HG02763 (cell line): ENCODE results near the gene SCARF2.

ENCODE experiments used
- ATAC-seq: cut with Tn5 transposase; IDR thresholded peaks from one replicate; pipeline ENCODE4 v1.9.1; 2021; ENCODE audit warnings: mild to moderate bottlenecking, moderate library complexity; ENCODE audit not compliant: unreplicated experiment

SCARF2 gene

DNA sequence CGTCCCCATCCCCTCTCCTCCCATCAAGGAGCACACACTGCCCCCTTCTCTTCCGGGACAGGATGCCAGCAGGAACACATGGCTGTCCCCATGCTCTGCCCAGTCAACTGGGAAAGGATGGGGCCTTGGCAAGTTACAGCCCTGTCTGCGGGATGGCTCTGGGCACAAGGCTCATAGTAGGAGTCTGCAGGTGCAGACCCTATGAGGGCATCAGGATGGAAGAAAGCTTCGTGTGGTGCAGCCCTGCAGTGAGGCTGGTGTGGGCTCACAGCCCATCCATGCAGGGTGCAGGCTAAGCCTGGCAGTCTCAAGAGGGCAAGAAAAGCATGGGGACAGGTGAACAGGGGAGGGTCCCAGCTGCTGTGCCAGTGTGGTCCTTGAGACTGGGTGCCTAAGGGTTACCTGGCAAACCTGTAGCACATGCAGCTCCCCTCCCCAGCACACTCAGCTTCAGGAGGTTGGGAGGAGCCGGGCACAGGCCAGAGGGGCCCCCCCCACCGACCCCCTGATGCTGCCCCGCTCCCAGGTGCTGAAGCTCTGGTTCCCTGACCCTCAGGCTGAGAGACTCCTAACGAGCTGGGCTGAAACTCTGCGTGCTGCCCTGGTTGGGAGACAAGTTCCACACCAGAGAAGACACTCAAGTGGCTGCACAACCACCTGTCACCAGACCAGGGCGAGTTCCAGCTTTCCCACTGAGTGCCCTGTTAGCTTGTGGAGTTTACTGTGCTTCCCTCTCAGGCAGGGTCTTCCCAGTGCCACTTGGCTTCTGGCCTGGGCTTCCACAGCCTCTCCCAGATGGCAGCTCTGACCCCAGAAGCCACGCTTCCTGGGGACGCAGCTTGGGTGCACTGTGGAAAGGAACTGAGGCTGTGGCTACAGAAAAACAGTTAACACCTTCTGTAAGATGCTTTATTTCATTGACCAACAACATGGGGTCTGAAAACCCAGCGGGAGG is 3.3 kb upstream of the SCARF2 start:
- no peak for ATAC-seq

DNA sequence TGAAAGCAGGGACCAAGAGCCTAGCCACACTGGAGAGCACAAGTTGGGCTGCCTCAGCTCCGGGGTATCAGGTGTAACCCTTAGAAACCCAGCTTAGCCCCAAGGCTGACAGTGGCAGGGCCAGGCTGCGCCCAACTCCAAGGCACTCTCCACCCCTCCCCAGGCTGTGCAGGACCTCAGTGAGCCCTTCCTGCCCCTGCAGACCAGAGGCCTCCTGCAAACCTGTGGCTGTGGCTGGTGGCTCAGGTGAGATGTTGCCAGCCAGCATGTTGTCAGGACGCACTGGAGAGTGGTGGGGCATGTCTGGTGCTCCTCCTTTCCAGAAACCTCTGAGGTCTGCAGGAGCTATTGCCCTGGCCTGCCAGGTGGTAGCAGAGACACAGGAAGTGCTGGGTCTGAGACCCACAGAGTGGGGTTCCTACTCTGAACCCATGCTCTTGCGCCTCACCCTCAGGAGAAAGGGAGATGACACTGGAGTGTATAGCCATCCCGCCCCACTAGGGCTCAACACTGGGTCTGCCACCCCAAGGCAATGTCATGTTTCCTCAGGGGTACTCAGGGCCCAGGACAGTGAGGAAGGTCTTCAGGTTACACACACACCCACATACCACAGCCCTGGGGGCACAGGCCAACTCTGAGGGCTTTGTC is 2.4 kb upstream of the SCARF2 start:
- no peak for ATAC-seq

DNA sequence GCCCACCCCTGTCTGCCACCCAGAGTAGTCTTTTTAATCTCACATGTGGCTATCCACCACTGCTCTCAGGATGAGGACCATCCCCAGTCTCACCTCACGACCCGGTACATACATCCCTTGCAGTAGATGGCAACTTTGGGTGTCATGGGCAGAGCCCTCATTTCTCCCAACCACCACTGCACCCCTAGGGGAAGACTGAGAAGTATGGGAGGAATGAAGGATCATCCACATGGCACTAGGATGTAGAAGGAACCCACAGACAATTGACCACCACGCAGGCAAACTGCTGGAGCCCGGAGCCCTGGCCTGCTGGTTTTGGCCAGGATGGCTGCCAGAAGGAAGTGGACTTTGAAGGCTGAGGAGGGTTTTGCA is 1.9 kb upstream of the SCARF2 start:
- ATAC-seq: no peak

DNA sequence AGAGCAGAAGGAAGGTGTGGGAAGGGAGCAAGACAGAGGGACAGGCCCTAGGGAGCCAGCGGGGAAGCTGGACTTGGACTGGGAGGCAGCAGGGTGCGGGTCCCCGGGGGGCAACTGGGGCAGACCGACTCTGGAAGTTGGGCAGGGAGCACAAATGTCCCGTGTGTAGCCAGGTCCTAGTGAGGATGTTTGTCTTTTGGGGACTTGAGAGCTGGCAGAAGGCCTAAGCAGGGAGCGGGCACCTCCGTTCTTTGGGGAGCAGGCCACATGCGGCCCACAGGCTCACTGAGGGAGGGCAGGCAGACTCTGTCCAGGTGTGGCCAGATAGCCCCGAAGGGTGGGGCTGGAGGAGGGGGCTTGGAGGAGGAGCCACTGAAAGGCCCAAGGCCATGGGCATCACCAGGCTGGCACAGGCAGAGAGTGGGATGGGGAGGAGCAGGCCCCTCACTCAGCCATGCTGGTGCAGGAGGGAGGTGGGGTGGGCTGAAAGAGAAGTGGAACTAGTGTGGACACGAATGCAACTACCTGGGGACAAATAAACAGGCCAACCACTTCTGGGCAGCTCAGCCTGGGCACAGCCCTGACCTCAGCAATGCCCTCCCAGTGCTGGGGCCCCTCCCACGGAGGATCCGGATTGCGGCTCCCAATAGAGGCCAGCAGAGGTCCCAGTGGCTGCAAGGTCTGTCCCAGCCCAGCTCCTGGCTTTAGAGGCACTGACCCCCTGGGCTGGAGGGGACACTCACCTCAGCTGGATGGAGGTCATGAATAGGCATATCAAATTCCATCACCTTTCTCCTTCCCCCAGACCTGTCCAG is 1.3 kb upstream of the SCARF2 start:
- ATAC-seq: no peak

DNA sequence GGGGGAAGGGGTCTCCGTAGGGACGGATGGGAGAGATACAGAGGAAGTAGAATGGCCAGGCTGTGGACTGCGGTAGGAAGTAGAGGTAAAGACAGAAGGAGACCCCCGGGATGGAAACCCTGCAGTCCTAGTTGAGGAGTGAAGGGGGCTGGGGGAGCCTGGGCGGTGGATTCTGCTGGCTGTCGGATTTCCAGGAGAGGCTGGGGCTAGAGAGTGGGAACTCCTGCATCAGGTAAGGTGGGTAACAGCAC is 727 bp upstream of the SCARF2 start:
- ATAC-seq: no peak

DNA sequence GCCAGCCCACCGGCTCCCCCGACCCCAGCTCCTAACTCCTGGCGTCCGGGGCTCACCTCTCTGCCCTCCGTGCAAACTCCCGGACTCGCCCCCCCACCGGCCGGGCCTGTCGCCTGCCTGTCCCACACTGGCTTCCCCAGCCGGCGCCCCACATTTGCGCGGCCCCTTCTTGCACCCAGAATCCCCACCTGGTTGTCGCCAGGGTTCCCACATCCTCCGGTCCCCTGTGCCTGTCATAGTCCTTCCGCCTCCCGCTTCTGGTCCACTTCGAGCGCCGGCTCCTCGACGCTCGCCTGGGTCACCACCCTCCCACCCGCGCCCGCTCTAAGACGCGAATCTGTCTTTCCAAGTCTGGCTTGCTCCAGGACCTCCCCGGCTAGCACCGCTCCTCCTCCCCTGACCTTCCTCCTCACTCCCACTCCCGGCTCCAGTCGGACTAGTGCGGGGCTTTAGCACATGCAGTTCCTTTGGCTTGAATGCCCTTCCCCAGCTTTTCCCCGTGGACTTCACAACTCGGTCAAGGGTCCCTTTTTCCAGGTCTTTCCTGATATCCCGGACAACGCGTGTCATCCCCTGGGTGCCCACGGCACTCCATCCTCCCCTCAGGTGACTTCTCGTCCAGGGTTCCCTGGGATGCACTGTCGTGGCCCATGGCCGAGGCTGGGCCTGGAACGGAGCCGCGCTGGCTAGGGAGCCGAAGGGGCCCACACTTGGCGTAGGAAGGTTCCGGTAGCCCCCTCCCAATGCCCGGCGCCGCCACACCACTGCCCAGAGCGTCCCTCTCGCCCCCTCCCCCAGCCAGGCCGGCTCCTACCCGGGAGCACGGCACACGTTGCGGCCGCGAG is 635 bp downstream of the SCARF2 start:
- no peak for ATAC-seq

DNA sequence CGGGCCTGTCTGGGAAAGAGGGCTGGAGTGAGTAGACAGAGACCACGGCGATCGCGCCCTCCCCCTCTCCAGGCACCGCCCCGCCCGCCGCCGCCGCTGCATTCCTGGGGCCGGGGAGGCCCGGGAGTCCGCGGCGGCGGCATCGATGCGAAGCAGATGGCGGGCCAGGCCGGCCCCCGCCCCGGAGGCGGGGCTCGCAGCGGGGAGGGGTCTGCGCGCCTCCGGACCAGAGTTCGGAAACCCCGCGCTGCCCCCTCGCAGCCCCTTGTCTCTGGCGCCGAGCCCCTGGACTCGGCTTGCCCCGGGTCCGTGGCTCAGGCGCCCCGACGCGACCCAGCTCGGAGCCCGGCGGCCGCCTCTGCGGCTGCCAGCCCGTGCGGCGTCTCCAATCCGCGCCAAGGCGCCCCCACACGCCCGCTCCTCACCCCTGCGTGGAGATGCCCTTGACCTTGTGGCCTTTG is 1.3 kb downstream of the SCARF2 start:
- ATAC-seq: no peak

DNA sequence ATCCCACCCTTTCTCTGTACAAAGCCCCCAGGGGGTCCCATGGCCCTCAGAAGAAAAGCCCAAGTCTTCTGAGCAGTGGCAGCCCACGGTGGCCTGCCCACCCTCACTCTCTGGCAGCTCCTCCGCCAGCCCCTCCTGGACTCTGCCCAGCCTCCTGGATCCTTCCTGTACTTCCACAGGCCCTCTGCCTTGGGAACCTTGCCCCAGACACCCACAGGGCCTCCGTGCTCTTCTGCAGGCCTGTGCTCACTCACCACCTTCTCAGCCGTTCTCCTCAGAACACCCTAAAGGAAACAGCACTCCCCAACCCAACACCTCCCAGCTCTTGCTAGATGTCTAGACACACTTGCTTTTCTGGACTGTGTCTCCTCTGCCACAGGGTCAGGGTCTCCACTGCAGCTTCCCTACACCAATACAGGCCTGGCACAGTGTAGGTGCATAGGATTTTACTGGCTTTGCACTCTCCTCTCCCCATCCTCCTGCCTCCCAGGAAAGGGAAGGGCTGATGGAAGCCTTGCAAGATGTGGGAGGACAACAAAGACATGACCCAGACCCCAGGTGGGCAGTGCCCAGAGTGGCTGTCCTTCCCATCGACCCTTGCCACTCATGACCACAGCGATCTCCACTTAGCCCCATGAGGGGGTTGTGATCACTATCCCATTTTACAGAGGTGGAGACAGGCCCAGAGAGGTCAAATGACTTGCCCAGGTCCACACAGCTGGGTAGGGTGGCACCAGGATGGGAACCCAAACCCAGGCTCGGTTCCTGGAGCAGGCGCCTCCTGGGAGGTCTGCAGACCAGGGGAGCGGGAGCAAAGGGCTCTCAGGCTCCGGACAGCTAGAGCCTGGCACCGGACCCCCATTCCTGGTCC is 2.0 kb downstream of the SCARF2 start:
- ATAC-seq: no peak

DNA sequence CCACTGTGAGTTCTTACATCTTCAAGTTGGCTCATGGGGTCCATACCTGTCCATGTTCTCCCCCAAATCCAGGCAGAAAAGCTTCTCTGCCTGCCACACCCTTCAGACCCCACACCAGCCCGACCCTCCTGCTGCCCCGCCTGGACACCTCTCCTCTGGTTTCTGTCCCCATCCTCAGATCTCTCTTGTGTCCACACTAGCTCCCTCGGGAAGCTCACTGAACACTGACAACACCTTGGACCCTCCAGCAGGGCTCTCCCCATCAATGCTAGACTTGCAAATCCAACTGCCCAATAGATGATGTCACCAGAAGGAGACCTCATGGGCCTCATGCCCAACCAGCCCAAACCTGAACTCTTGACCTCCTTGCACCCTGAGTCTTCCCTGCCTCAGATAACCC is 2.9 kb downstream of the SCARF2 start:
- no peak for ATAC-seq

DNA sequence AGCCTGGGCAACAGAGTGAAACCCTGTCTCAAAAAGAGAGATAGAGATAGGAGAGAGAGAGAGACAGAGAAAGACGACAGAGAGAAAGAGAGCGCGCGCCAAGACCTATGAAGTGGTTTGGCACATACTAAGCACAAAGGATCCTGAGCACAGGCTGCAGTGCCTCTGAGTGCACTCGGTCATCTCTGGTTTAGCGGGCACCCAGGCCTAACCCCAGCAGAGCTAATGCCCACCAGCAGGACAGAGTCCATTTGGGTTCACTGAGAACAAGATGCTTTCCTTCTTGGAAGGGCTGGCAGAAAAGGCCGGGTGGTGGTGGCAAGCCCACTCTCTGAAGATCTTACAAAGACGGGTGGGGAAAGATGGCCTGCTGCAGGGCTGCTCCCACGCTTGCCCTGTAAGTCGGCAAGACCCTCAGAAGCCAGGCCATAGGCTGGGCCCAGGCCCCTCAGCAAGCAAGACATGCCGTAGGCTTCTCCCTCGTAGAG is 3.3 kb downstream of the SCARF2 start:
- ATAC-seq: no peak

DNA sequence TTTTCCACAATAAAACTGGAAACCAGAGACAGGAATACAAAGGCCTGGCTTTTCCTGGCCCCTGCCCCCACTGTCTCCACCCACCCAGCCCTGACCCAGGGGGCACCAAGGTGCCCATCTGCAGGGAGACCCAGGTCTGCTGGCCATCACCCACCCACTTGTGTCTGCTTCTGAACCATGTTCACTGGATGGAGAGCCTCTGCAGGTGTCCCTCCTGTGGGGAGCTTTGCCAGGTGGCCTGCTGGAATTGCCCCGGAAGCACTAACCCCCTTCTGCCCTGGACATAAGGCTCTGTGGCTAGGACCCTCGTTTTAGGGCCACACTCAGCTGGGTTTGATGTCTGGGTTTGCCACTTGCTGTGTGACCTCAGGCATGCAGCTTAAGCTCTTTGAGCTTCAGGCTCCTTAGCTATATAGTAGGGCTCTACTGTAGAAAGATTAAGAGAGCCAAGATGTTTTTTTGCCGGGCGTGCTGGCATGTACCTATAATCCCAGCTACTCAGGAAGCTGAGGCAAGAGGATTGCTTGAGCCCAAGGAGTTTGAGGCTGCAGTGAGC is 3.9 kb downstream of the SCARF2 start:
- ATAC-seq: no peak

DNA sequence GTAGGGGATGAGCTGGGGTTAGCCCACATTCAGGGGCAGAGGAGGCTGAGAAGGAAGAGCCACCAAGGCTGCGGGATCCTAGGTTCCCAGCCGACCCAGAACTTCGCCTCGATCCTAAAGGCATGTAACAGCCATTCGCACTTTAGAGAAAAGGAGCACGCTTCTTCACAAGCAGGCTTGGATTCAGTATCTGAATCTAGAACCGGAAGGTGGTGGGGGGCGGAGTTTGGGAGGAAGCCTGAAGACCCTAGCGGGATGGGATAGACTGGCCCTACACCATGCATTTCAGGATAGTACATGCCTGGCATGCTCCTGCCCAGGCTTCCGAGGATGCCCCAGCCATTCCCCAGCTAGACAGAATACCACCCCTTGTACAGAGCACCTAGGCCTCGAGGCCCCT is 4.4 kb downstream of the SCARF2 start:
- ATAC-seq: no peak

DNA sequence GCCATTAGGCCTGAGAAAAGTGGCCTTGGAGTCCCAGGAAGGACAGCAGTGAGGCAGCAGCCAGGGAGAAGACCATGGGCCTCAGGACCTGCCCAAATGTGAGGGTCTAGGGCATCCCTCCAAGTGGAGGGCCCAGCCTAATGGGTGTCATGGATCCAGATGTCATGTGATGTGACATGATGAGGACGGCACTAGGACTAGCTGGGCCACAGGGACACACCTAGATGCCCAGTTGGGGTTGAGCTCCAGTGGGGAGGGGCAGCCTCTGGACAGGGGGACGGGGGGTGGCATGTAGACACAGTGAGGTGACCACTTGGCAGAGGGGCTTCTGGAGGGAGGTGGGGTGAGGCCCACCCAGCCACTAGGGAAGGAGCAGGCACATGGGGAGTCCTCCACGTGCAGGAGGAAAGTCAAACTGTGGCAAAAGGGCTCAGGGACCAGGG is 5.4 kb downstream of the SCARF2 start:
- no peak for ATAC-seq

DNA sequence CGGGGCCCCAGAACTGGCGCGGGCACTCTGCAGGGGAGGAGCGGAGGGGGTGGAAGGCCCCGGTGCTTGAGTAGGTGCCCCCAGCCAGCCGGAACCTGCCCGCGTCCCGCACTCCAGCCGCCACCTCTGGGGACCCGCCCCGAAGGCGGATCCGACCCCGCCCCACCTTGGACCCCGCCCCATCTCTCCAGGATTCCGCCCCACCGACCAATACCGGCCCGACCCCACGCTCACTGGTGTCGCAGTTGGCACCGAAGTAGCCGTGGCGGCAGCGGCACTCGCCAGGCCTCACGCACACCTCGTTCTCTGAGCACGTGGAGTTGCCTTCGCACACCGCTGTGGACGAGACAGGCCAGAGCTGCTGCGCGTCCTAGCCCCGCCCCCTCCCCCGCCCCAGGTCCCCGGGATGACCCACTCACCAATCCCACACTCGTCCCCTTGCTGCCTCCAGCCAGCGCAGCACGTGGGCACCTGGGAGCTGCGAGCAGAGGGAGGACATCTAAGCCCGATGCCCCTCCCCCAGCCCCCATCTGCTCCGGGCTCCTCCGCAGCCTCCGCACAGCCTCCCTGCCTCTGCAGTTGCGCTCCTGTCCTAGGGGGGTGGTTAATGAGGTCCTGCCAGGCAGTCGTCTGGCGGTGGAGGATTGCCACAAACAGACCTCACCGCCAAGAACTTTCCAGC is 6.0 kb downstream of the SCARF2 start:
- ATAC-seq: no peak

DNA sequence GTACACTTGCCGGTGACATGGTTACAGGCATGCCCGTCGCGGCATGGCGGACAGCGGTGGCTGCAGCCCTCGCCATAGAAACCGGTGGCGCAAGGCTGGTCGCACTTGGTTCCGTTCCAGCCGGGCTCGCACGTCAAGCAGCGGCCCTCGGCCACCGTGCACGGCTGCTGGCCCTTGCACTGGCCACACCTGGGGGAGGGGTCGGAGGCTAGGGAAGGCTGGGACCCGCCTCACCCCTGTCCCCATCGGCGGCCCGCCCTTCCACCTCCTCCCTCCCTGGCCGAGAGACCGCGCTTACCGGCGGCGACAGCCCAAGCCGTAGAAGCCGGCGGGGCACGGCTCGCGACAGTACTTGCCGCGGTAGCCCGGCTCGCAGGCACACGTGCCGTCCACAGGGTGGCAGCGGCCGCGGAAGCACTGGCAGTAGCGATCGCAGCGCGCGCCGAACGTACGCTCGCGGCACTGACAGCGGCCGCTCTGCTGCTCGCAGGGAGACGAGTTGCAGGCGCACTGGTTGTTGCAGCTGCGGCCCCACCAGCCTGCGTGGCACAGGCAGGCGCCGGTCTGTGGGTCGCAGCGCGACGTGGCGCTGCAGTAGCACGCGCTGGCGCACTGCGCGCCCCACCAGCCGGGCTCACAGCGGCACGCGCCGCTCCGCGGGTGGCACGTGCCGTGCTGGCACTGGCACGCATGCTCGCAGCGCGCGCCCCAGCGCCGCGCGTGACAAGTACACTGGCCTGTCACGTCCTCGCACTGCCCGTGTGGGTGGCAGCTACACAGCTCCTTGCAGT is 6.7 kb downstream of the SCARF2 start:
- no peak for ATAC-seq

DNA sequence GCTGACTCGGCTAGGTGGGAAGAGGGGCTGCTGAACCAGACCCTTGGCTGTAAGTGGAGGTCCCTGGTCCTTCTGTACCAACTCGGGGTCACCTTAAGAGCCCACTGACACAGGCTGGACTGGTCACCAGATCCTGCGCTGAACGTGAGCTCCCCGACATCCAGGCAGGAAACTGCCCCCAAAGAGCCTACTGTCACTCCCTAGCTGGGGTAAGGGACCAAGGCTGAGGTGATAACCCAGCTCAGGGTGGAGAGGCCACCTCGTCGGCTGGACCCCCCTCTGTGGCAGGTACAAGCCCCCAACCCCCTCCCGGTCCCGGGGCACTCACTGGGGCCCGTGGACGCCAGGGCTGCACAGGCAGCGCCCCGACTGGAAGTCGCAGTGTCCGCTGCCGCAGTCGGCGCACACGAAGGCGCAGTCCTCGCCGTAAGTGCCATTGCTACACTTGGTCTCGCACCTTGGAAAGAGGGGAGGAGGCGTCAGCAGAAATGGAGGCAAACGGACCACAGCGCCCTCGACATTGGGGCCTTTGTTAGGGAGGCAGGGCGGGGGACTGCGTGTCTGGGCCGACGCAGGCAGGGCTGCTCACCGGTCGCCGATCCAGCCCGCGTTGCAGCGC is 7.4 kb downstream of the SCARF2 start:
- no peak for ATAC-seq

DNA sequence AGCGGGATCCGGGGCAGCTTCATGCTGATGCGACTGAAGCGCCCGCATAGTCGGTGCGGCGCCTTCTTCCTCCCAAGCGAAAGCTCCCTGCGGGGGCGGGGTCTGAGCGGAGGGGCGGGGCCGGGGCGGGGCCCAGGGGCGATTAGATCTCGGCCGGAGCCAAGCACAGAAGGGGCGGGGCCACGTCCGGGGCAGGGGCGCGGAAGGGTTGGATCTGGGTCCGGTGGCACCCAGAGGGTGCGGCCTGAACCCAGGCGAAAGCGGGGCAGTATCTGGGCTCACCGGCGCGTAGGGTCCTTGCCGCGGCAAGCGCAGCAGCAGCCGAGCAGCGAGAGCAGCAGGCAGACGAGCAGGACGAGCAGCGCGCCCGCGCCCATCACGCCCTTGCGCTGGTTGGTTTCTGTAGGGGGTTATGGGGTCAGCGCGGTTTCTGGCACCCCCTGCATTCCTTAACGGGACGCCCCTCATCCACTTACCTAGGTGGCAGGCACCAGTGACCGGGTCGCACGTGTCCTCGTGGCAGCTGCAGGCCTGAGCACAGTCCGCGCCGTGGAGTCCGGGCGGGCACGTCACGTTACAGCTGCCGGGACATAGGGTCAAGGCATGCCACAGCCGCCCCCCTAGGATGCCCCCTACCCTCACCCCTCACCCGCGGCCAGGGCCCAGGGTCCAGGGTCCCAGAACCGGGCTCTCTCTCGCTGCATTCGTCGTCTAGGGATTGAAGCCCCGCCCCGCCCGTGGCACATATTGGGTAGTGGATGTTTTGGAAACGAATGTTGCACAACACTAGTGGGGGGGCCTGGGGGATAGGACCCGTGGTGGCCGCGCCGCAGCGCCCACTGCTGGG is 8.1 kb downstream of the SCARF2 start:
- ATAC-seq: peak; percentile 41
